ENCODE results near the gene PPP1R16B. TPM values are rescaled to one million over a fixed set of nuclear protein-coding genes. Genes with fewer than 3 reads are reported as not detected.

PPP1R16B gene
- total and polyA plus RNA-seq, 4 donors = 2.6 to 15.0 (median 7.1) TPM

GRCh38 chr20:38962928-38963401 lies 157.5 kb downstream of the PPP1R16B start:
- no peaks in the 10 kb centered on the region for H3K9me3 ChIP-seq (ENCODE audit: control insufficient read depth in 4 of 4, insufficient read depth in 3 of 4, low read length in 3 of 4)
- peak overlapping the region in 1 of 2 donors; percentile 92 for H3K27ac ChIP-seq (ENCODE audit: low read depth in 1 of 2, low read length in 1 of 2)
- H3K9ac ChIP-seq (ENCODE audit: insufficient read depth in 1 of 2, low read length in 2 of 2) = peak overlapping the region; percentile 58 to 89
- no peak for TF ChIP-seq CTCF (IDR thresholded peaks at IDR 0.05; ENCODE audit: control extremely low read depth, extremely low read depth)
- H3K27me3 ChIP-seq (ENCODE audit: control insufficient read depth in 3 of 3, insufficient read depth in 3 of 3, low read length in 2 of 3) = no peaks in the 10 kb centered on the region
- ATAC-seq (ENCODE audit: insufficient read depth, low FRiP score) (no peak), DNase-seq (peak in 2 of 3 donors; percentile 25 to 31)
- H3K36me3 ChIP-seq (ENCODE audit: control insufficient read depth in 4 of 4, insufficient read depth in 4 of 4, low read length in 4 of 4) = peaks cover 0 to 2% (median 0%) of the 10 kb centered on the region in 4 donors
- peaks cover 0 to 10% (median 6%) of the 10 kb centered on the region in 5 donors for H3K4me1 ChIP-seq (ENCODE audit: control insufficient read depth in 5 of 5, insufficient read depth in 5 of 5, low read length in 5 of 5)
- H3K4me3 ChIP-seq = peak overlapping the region; percentile 95
- 3% methylated on average over 5 of the region's 5 CpGs for WGBS, 2 donors

- Histone ChIP-seq H3K36me3 (ENCODE audit: control insufficient read depth in 4 of 4, insufficient read depth in 4 of 4, low read length in 4 of 4) (peaks cover 0 to 4% (median 0%) of the 10 kb centered on the region in 4 donors), H3K27ac (ENCODE audit: low read depth in 1 of 2, low read length in 1 of 2) (no peak overlapping the region), H3K9me3 (ENCODE audit: control insufficient read depth in 4 of 4, insufficient read depth in 3 of 4, low read length in 3 of 4) (no peaks in the 10 kb centered on the region), H3K27me3 (ENCODE audit: control insufficient read depth in 3 of 3, insufficient read depth in 3 of 3, low read length in 2 of 3) (no peaks in the 10 kb centered on the region), H3K9ac (ENCODE audit: insufficient read depth in 1 of 2, low read length in 2 of 2) (no peak overlapping the region), H3K4me1 (ENCODE audit: control insufficient read depth in 5 of 5, insufficient read depth in 5 of 5, low read length in 5 of 5) (peaks cover 0 to 10% (median 6%) of the 10 kb centered on the region in 5 donors), H3K4me3 (no peak overlapping the region)
- TF ChIP-seq CTCF (IDR thresholded peaks at IDR 0.05; ENCODE audit: control extremely low read depth, extremely low read depth) = no peak
- DNase-seq = no peak
- no peak for ATAC-seq (ENCODE audit: insufficient read depth, low FRiP score)
Observed at GRCh38 chr20:38963745-38964144, 158.2 kb downstream of the PPP1R16B start.

DNA sequence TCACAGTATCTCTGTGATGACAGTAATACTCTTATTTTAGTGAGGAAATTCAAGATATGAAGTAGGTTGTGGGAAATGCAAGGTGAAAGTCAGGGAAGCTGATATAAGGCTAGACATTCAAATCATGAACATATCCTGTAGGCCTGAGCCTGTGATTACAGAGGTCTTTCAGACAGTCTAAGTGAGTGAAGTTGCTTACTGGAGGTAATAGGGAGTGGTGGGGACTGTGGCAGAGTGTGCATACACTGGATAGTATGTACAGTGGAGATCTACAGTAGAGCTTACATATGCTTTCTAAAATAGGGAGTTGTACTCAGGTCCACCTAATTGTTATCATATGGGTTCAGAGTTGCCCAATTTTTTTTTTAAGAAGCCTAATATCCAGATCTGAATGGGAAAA lies 159.8 kb downstream of the PPP1R16B start:
- H3K9me3 ChIP-seq (ENCODE audit: control insufficient read depth in 4 of 4, insufficient read depth in 3 of 4, low read length in 3 of 4) = no peaks in the 10 kb centered on the region
- H3K36me3 ChIP-seq (ENCODE audit: control insufficient read depth in 4 of 4, insufficient read depth in 4 of 4, low read length in 4 of 4) = peaks cover 6 to 8% (median 8%) of the 10 kb centered on the region in 4 donors
- no peak overlapping the region for H3K9ac ChIP-seq (ENCODE audit: insufficient read depth in 1 of 2, low read length in 2 of 2)
- no peak for ATAC-seq (ENCODE audit: insufficient read depth, low FRiP score)
- no peak for DNase-seq
- no peak overlapping the region for H3K4me3 ChIP-seq
- no peak for TF ChIP-seq CTCF (IDR thresholded peaks at IDR 0.05; ENCODE audit: control extremely low read depth, extremely low read depth)
- no peak overlapping the region for H3K27ac ChIP-seq (ENCODE audit: low read depth in 1 of 2, low read length in 1 of 2)
- H3K4me1 ChIP-seq (ENCODE audit: control insufficient read depth in 5 of 5, insufficient read depth in 5 of 5, low read length in 5 of 5) = peaks cover 0 to 10% (median 6%) of the 10 kb centered on the region in 5 donors
- H3K27me3 ChIP-seq (ENCODE audit: control insufficient read depth in 3 of 3, insufficient read depth in 3 of 3, low read length in 2 of 3) = no peaks in the 10 kb centered on the region

- H3K9me3 ChIP-seq (ENCODE audit: control insufficient read depth in 4 of 4, insufficient read depth in 3 of 4, low read length in 3 of 4) = no peaks in the 10 kb centered on the region
- no peak overlapping the region for H3K4me3 ChIP-seq
- H3K27ac ChIP-seq (ENCODE audit: low read depth in 1 of 2, low read length in 1 of 2) = no peak overlapping the region
- peaks cover 8 to 14% (median 11%) of the 10 kb centered on the region in 4 donors for H3K36me3 ChIP-seq (ENCODE audit: control insufficient read depth in 4 of 4, insufficient read depth in 4 of 4, low read length in 4 of 4)
- DNase-seq (no peak), ATAC-seq (ENCODE audit: insufficient read depth, low FRiP score) (no peak)
- 90 to 92% methylated on average over 6 of the region's 6 CpGs for WGBS, 2 donors
- peaks cover 0 to 7% (median 0%) of the 10 kb centered on the region in 5 donors for H3K4me1 ChIP-seq (ENCODE audit: control insufficient read depth in 5 of 5, insufficient read depth in 5 of 5, low read length in 5 of 5)
- no peak overlapping the region for H3K9ac ChIP-seq (ENCODE audit: insufficient read depth in 1 of 2, low read length in 2 of 2)
- H3K27me3 ChIP-seq (ENCODE audit: control insufficient read depth in 3 of 3, insufficient read depth in 3 of 3, low read length in 2 of 3) = no peaks in the 10 kb centered on the region
- no peak for TF ChIP-seq CTCF (IDR thresholded peaks at IDR 0.05; ENCODE audit: control extremely low read depth, extremely low read depth)
Observed at GRCh38 chr20:38968090-38968489, 162.6 kb downstream of the PPP1R16B start.

Data from lung (tissue), 12 donors.